HG03565 (cell line): Measurements from ENCODE around the gene RPS24.

Source experiments
- ATAC-seq: cut with Tn5 transposase; IDR thresholded peaks from one replicate; pipeline ENCODE4 v1.9.1; 2021; ENCODE audit warnings: mild to moderate bottlenecking, moderate library complexity; ENCODE audit not compliant: unreplicated experiment

The RPS24 gene

DNA sequence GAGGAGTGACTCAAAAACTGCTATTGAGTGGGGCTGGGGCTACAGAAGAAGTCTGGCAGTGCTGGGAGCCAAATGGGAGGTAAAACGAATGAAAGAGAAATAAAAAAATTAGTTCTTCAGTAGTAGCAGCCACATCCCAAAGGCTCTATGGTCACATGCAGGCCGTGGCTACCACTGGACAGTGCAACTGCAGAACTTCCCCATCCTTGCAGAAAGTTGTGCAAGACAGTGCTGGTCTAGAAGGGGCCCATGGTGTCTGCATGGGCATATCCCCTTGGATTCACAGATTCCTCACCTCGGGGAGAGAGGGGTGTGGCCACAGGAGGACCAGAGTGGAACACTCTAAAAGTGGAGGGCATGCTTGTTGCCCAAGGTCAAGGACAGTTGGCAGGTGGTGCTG lies 47.6 kb downstream of the RPS24 start:
- ATAC-seq = no peak

- ATAC-seq = no peak
Measured at GRCh38 chr10:78082636-78083035, 49.0 kb downstream of the RPS24 start.
